Heart right ventricle (tissue), 16 donors: ENCODE results near the gene NFIB. TPM values are rescaled to one million over a fixed set of nuclear protein-coding genes. Genes with fewer than 3 reads are reported as not detected.

ENCODE experiments used
- ATAC-seq, 8 donors: fragments of 200-7000 bp; cut with Tn5 transposase; one replicate each; pipeline ENCODE4 v1.9.1; 2020; ENCODE audit warnings: mild to moderate bottlenecking in 8 of 8, moderate library complexity in 8 of 8, moderate number of reproducible peaks in 1 of 8
- DNase-seq, 2 donors: peaks; one replicate each; pipeline ENCODE4 v3.0.0-alpha.2; 2020
- H3K27ac ChIP-seq, 10 donors: fragments of 200-600 bp; sonication (generic) in 2 of 10; one replicate each; pipeline versions ENCODE4 v1.5.0 to v1.8.0; 2020 to 2022; ENCODE audit warnings: mild to moderate bottlenecking in 3 of 10
- H3K27me3 ChIP-seq, 7 donors: fragments of 200-600 bp; one replicate each; pipeline ENCODE4 v1.8.0; 2021 to 2022; ENCODE audit warnings: mild to moderate bottlenecking in 2 of 7
- H3K36me3 ChIP-seq, 9 donors: fragments of 200-600 bp; sonication (generic) in 1 of 9; one replicate each; pipeline versions ENCODE4 v1.5.0 to v1.8.0; 2020 to 2022; ENCODE audit warnings: mild to moderate bottlenecking in 2 of 9
- H3K4me1 ChIP-seq, 9 donors: fragments of 200-600 bp; sonication (generic) in 1 of 9; one replicate each; pipeline versions ENCODE4 v1.5.0 to v1.8.0; 2020 to 2022; ENCODE audit warnings: mild to moderate bottlenecking in 4 of 9
- H3K4me3 ChIP-seq, 10 donors: fragments of 200-600 bp; sonication (generic) in 2 of 10; one replicate each; pipeline versions ENCODE4 v1.5.0 to v1.8.0; 2020 to 2022; ENCODE audit warnings: mild to moderate bottlenecking in 7 of 10, moderate library complexity in 2 of 10
- H3K9me3 ChIP-seq, 11 donors: fragments of 200-600 bp in 10 of 11; sonication (generic) in 2 of 11; one replicate each; pipeline versions ENCODE4 v1.5.0 to v1.8.0; 2013 to 2022; ENCODE audit warnings: mild to moderate bottlenecking in 2 of 11, control low read depth in 1 of 11, moderate library complexity in 1 of 11
- WGBS, 2 donors: extraction: QIAGEN DNeasy Blood & Tissue Kit; methylation state at CpG; one replicate each; pipeline ENCODE4 v1.1.7; 2013; ENCODE audit warnings: inconsistent platforms in 1 of 2; 5-methylcytosine and 5-hydroxymethylcytosine counted together
- intact Hi-C, 10 donors: fragments of 100-400 bp; cut with DNase I; formaldehyde crosslinking; loops; one replicate each; pipeline versions ENCODE4 v1.11.1 to v1.14.2; 2022
- polyA plus RNA-seq, 2 donors: library from polyadenylated mRNA; stranded (reverse); fragments of 200-250 nt; gene quantifications; one replicate each; pipeline ENCODE4 v1.2.3, GENCODE V29; 2013
- total RNA-seq, 10 donors: library from RNA; stranded (reverse); fragmentation: NEBNext Ultra II Directional in 3 of 10; extraction: Animal tissue kit (Norgen Biotek cat#: 25700) in 3 of 10; gene quantifications; one replicate each; pipeline versions ENCODE4 v1.2.1 to v1.2.4, GENCODE V29; 2021 to 2023
- TF ChIP-seq, protein P1 (sequence below), 9 donors: fragments of 200-600 bp; sonication (generic) in 2 of 9; IDR thresholded peaks; one replicate each; pipeline versions ENCODE4 v1.5.0 to v1.8.0; 2021 to 2022; ENCODE audit warnings: antibody characterized with exemption in 9 of 9, mild to moderate bottlenecking in 5 of 9, moderate library complexity in 1 of 9
- donor health status: Arrhythmogenic right ventricular cardiomyopathy.
- donor health status: ischemic (EF 13 %, LVEDD 7.1; RV severe dilation, severe dysfunction).
- donor health status: healthy with polysubstance abuse.
- donor health status: DM: no; HTN: yes; CAD: no.
- donor health status: DM: no; HTN: no; CAD: no.
- donor health status: ischemic (EF 25% LVEDD 6.9; RV normal size, moderate dysfunction).
- donor health status: ischemic (EF 25% LVEDD 5.7; RV mildly dilated, moderate dysfunction).
- donor health status: healthy.
- donor health status: DM: yes; HTN: yes; CAD: no.
- donor health status: Ischemic cardiomyopathy.
- donor health status: ischemic (EF 35%, LVEDD 5.7; RV mildly dilated, moderate dysfunction).
- donor health status: nonischemic (EF 11% LVEDD 7.7; RV severe dilation, severe dysfunction).
- donor health status: DM: yes; HTN: yes; CAD: no.
- donor health status: PGD.
- donor health status: ischemic (EF 29% LVEDD 5.4; RV normal size, mild dysfunction).
- donor health status: nonischemic (EF 23%, LVEDD 6.1; RV moderate dilation, normal function).

Gene NFIB
- total and polyA plus RNA-seq, 12 donors: 16.7 to 145 (median 124) TPM

DNA sequence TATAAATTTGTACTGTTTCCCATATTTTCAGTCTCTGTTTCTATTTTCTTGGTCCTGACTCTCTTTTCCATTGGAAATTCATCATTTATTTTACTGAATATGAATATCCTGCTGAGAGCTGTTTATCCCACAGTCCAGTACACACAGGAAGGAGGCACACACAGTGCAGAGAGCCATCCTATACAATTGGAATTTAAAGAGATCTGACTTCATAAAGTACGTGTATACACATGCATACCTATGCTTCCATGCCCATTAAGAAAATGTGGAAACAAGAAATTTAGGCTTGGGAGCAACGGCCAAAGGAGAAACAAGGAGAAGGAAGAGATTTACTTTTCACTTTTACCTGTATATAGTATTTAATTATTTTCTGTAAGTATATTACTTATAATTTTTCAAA lies 99.2 kb downstream of the NFIB start:
- WGBS, 2 donors: 61 to 68% methylated on average over 2 of the region's 2 CpGs
- Histone ChIP-seq H3K27ac (peak overlapping the region in 2 of 10 donors; percentile 19 to 43), H3K9me3 (no peaks in the 10 kb centered on the region), H3K4me1 (peaks cover 3 to 93% (median 73%) of the 10 kb centered on the region in 9 donors), H3K4me3 (no peak overlapping the region), H3K27me3 (no peaks in the 10 kb centered on the region), H3K36me3 (no peaks in the 10 kb centered on the region)
- no peak for DNase-seq
- intact Hi-C loops: loop anchor here in 2 of 10 donors (10.0 kb wide), 2 partner anchors 60 to 80 kb away; no protein-coding TSS in a partner anchor
- TF ChIP-seq, protein P1, sequence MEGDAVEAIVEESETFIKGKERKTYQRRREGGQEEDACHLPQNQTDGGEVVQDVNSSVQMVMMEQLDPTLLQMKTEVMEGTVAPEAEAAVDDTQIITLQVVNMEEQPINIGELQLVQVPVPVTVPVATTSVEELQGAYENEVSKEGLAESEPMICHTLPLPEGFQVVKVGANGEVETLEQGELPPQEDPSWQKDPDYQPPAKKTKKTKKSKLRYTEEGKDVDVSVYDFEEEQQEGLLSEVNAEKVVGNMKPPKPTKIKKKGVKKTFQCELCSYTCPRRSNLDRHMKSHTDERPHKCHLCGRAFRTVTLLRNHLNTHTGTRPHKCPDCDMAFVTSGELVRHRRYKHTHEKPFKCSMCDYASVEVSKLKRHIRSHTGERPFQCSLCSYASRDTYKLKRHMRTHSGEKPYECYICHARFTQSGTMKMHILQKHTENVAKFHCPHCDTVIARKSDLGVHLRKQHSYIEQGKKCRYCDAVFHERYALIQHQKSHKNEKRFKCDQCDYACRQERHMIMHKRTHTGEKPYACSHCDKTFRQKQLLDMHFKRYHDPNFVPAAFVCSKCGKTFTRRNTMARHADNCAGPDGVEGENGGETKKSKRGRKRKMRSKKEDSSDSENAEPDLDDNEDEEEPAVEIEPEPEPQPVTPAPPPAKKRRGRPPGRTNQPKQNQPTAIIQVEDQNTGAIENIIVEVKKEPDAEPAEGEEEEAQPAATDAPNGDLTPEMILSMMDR (IDR thresholded peaks at IDR 0.05): no peak
- no peak for ATAC-seq

DNA sequence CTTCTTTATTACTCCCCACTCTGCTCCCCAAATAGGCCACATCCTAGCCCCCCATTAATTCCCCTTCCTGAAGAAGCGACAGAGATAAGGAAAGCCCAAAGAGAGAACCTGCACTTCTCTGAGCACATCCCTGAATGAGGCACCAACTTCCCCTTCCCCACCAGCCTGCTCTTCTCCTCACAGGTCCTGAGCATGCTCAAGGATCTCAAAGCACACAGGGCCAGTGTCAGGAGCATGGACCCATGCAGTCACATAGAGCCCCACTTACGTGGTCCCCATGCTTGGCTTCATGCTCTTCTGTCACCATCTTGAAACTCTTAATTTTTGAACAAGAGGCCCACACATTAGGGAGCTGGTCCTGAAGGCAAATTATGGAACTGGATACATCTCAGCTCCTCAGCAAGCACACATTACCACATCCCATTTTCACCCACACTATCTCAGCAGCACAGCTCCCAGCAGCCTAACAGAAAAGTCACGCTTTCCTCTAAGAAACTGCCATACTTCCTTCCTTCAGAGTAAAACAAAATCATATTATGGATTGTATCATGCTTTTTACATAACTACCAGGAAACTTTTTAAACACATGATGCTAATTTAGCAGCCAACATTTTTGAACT lies 99.8 kb downstream of the NFIB start:
- WGBS, 2 donors: 82 to 86% methylated on average over 3 of the region's 3 CpGs
- TF ChIP-seq, protein P1 (IDR thresholded peaks at IDR 0.05): no peak
- H3K4me3 ChIP-seq: no peak overlapping the region
- DNase-seq: no peak
- peaks cover 0 to 93% (median 72%) of the 10 kb centered on the region in 9 donors for H3K4me1 ChIP-seq
- H3K27ac ChIP-seq: peak overlapping the region in 3 of 10 donors; percentile 19 to 48 (median 35)
- H3K27me3 ChIP-seq: no peaks in the 10 kb centered on the region
- peak in 3 of 8 donors; percentile 22 to 49 (median 23) for ATAC-seq
- H3K9me3 ChIP-seq: no peaks in the 10 kb centered on the region
- intact Hi-C loops: loop anchor here in 2 of 10 donors (10.0 kb wide), 2 partner anchors 59 to 81 kb away; no protein-coding TSS in a partner anchor
- no peaks in the 10 kb centered on the region for H3K36me3 ChIP-seq

DNA sequence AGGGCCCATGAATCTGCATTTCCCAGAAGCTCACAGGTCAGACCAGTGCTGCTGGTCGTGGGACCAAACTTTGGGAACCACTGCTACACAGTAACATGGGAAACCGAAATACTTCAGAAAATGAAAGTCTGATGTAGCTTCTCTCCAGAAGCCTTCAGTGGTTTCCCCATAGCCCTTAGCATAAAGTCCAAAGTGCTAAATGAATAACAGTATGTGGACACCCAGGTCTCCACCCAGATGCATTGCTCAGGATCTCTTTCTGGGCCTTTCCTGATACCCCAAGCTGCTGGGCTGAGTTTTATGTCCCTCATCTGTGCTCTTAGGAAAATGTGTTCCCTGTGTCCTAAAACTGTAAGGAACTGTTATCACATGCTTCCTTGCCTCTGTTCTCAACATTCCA lies 100.4 kb downstream of the NFIB start:
- DNase-seq (no peak), ATAC-seq (no peak)
- H3K27me3 ChIP-seq: no peaks in the 10 kb centered on the region
- 86 to 93% methylated on average over 2 of the region's 2 CpGs for WGBS, 2 donors
- no peaks in the 10 kb centered on the region for H3K9me3 ChIP-seq
- no peak overlapping the region for H3K4me3 ChIP-seq
- intact Hi-C loops: loop anchor here in 2 of 10 donors (10.0 kb wide), 2 partner anchors 59 to 81 kb away; no protein-coding TSS in a partner anchor
- no peaks in the 10 kb centered on the region for H3K36me3 ChIP-seq
- H3K4me1 ChIP-seq: peaks cover 2 to 93% (median 71%) of the 10 kb centered on the region in 9 donors
- TF ChIP-seq, protein P1 (IDR thresholded peaks at IDR 0.05): no peak
- peak overlapping the region in 3 of 10 donors; percentile 6 to 58 (median 11) for H3K27ac ChIP-seq

DNA sequence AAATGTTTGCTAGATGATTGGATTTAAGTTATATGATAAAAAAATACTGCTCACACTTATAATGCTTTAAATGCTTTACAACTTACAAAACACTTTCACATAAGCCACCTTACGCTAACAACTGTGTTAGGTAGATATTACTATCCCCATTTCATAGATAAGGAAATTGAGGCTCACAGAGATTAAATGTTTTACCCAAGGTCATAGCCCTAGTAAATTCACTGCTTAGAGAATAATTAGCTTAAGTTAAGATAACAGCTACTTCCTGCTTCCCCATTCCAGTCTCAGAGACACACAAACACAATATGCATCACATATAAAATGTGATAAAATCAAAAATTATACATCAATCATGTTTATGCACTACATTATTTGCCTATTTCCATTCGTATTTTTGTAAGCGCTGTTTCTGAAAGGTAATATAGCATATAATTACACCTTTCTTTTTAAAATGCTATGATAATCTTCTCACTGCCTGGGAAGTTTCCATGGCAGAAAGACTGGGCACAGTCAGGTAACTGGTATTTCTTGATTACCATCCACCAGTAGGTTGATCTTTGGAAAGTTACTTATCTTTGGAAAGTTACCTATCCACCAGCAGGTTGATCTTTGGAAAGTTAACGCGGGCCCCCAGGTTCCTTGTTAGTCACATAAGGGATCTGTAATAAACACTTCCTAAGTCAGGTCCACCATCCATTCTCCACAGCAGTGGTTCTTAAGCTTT lies 101.1 kb downstream of the NFIB start:
- H3K4me3 ChIP-seq: no peak overlapping the region
- no peaks in the 10 kb centered on the region for H3K36me3 ChIP-seq
- intact Hi-C loops: loop anchor here in 2 of 10 donors (10.0 kb wide), 2 partner anchors 58 to 82 kb away; no protein-coding TSS in a partner anchor
- ATAC-seq: no peak
- H3K4me1 ChIP-seq: peaks cover 5 to 93% (median 66%) of the 10 kb centered on the region in 9 donors
- no peak for DNase-seq
- no peaks in the 10 kb centered on the region for H3K27me3 ChIP-seq
- TF ChIP-seq, protein P1 (IDR thresholded peaks at IDR 0.05): no peak
- H3K9me3 ChIP-seq: no peaks in the 10 kb centered on the region
- WGBS, 2 donors: 89 to 90% methylated on average over 5 of the region's 5 CpGs
- H3K27ac ChIP-seq: peak overlapping the region in 3 of 10 donors; percentile 11 to 60 (median 21)
